Measurements from ENCODE around the gene LYST.

DNA sequence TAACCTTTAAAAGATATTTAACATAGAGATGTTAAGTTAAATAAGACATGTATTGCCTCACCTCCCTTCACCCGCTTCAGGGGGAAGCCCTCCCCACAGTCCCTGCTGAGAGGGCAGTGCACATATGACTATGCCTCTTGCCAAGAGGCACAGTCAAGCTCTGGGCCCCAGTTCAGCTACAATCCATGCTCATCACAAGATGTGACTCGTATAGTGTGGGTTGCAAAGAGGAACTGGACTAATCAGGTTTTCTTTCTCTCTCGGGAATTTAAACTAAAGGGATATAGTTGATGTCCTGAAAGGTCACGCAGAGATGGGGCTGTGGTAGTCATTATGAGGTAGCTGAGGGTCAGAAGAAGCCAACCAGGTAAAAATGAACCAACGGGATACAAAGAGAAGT lies 35.6 kb downstream of the LYST start:
- no peak for TF ChIP-seq RFX5 (IDR thresholded peaks at IDR 0.05; ENCODE audit: low read depth, low read length)
- peak in 1 of 2 experiments; percentile 34; a peak in 1 of 4 replicates for TF ChIP-seq EP300 (IDR thresholded peaks at IDR 0.05; ENCODE audit: borderline replicate concordance in 1 of 2, control insufficient read depth in 1 of 2, low read depth in 2 of 2, low read length in 2 of 2)
- TF ChIP-seq, protein P1, sequence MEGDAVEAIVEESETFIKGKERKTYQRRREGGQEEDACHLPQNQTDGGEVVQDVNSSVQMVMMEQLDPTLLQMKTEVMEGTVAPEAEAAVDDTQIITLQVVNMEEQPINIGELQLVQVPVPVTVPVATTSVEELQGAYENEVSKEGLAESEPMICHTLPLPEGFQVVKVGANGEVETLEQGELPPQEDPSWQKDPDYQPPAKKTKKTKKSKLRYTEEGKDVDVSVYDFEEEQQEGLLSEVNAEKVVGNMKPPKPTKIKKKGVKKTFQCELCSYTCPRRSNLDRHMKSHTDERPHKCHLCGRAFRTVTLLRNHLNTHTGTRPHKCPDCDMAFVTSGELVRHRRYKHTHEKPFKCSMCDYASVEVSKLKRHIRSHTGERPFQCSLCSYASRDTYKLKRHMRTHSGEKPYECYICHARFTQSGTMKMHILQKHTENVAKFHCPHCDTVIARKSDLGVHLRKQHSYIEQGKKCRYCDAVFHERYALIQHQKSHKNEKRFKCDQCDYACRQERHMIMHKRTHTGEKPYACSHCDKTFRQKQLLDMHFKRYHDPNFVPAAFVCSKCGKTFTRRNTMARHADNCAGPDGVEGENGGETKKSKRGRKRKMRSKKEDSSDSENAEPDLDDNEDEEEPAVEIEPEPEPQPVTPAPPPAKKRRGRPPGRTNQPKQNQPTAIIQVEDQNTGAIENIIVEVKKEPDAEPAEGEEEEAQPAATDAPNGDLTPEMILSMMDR (IDR thresholded peaks at IDR 0.05 in 2 of 3, conservative IDR thresholded peaks at IDR 0.05 in 1 of 3; ENCODE audit: control insufficient read depth in 2 of 3, extremely low read depth in 1 of 3, insufficient read depth in 1 of 3, low read depth in 3 of 3, low read length in 3 of 3), result no peak
- no peak for TF ChIP-seq POLR2A (IDR thresholded peaks at IDR 0.05; ENCODE audit: low read depth, low read length)
- TF ChIP-seq SP1 (IDR thresholded peaks at IDR 0.05; ENCODE audit: low read depth, low read length), result peak; percentile 83
- TF ChIP-seq BACH1 (IDR thresholded peaks at IDR 0.05; ENCODE audit: borderline replicate concordance), result no peak
- TF ChIP-seq CEBPB (IDR thresholded peaks at IDR 0.05; ENCODE audit: borderline replicate concordance in 1 of 2, low read depth in 2 of 2, low read length in 2 of 2), result no peak
- TF ChIP-seq, protein P2, sequence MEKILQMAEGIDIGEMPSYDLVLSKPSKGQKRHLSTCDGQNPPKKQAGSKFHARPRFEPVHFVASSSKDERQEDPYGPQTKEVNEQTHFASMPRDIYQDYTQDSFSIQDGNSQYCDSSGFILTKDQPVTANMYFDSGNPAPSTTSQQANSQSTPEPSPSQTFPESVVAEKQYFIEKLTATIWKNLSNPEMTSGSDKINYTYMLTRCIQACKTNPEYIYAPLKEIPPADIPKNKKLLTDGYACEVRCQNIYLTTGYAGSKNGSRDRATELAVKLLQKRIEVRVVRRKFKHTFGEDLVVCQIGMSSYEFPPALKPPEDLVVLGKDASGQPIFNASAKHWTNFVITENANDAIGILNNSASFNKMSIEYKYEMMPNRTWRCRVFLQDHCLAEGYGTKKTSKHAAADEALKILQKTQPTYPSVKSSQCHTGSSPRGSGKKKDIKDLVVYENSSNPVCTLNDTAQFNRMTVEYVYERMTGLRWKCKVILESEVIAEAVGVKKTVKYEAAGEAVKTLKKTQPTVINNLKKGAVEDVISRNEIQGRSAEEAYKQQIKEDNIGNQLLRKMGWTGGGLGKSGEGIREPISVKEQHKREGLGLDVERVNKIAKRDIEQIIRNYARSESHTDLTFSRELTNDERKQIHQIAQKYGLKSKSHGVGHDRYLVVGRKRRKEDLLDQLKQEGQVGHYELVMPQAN (conservative IDR thresholded peaks at IDR 0.05), result no peak
- no peak for TF ChIP-seq TCF7 (IDR thresholded peaks at IDR 0.05; ENCODE audit: borderline replicate concordance)
- peak; percentile 58 for TF ChIP-seq DPF2 (IDR thresholded peaks at IDR 0.05)
- no peak for TF ChIP-seq ZNF384 (IDR thresholded peaks at IDR 0.05; ENCODE audit: borderline replicate concordance, low read depth, low read length)
- TF ChIP-seq SMAD1 (IDR thresholded peaks at IDR 0.05; ENCODE audit: low read depth, partially characterized antibody), result no peak
- TF ChIP-seq, protein P3, sequence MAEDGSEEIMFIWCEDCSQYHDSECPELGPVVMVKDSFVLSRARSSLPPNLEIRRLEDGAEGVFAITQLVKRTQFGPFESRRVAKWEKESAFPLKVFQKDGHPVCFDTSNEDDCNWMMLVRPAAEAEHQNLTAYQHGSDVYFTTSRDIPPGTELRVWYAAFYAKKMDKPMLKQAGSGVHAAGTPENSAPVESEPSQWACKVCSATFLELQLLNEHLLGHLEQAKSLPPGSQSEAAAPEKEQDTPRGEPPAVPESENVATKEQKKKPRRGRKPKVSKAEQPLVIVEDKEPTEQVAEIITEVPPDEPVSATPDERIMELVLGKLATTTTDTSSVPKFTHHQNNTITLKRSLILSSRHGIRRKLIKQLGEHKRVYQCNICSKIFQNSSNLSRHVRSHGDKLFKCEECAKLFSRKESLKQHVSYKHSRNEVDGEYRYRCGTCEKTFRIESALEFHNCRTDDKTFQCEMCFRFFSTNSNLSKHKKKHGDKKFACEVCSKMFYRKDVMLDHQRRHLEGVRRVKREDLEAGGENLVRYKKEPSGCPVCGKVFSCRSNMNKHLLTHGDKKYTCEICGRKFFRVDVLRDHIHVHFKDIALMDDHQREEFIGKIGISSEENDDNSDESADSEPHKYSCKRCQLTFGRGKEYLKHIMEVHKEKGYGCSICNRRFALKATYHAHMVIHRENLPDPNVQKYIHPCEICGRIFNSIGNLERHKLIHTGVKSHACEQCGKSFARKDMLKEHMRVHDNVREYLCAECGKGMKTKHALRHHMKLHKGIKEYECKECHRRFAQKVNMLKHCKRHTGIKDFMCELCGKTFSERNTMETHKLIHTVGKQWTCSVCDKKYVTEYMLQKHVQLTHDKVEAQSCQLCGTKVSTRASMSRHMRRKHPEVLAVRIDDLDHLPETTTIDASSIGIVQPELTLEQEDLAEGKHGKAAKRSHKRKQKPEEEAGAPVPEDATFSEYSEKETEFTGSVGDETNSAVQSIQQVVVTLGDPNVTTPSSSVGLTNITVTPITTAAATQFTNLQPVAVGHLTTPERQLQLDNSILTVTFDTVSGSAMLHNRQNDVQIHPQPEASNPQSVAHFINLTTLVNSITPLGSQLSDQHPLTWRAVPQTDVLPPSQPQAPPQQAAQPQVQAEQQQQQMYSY (CRISPR knock-in tag; IDR thresholded peaks at IDR 0.05), result no peak
